Stimulated activated CD4-positive, alpha-beta T cell treated with anti-CD3 and anti-CD28 coated beads, TNF-alpha, amount 100 ng/mL, for 48 hours (primary cell): ENCODE data around the gene ZNF804A.

Experiments used
- DNase-seq, 3 donors: peaks; one replicate each; pipeline ENCODE4 v3.0.0-alpha.2; 2020; ENCODE audit warnings: low read depth in 3 of 3

Gene ZNF804A

GRCh38 chr2:184938221-184938985 lies 340.1 kb downstream of the ZNF804A start:
- no peak for DNase-seq

- DNase-seq: no peak
These were observed 347.0 kb downstream of the ZNF804A start for GRCh38 chr2:184945326-184945725.

GRCh38 chr2:184945824-184946223 lies 347.5 kb downstream of the ZNF804A start:
- no peak for DNase-seq

GRCh38 chr2:184956856-184957255 lies 358.5 kb downstream of the ZNF804A start:
- DNase-seq: no peak

- DNase-seq: no peak
These were observed 373.3 kb downstream of the ZNF804A start for GRCh38 chr2:184971546-184972068.
